GM12878 (cell line): ENCODE results near the gene GALNT16. TPM values are rescaled to one million over a fixed set of nuclear protein-coding genes. Genes with fewer than 3 reads are reported as not detected.

Experiments
- ATAC-seq: fragments of 200-7000 bp; cut with Tn5 transposase; 3 replicates; pipeline ENCODE4 v1.9.1; 2020; ENCODE audit warnings: mild to moderate bottlenecking, moderate library complexity
- BruUV-seq: library from RNA; stranded (reverse); fragments of 400-500 nt; replicated peaks from 2 replicates; lab custom pipeline; 2021; lab: Mats Ljungman, UMichigan
- CTCF ChIA-PET: fragments of 300-600 bp; sonication (Branson Sonifier 250); formaldehyde crosslinking; extraction: SDS; loops from one replicate; lab custom pipeline; 2021; ENCODE audit warnings: inconsistent platforms; lab: Yijun Ruan, JAX
- POLR2A ChIA-PET: fragments of 350-600 bp; formaldehyde crosslinking; extraction: SDS; loops from one replicate; lab custom pipeline; 2021; ENCODE audit warnings: inconsistent platforms; lab: Charles Lee
- RAD21 ChIA-PET: fragments of 300-600 bp; sonication (Branson Sonifier 250); formaldehyde crosslinking; loops from one replicate; lab custom pipeline; 2023; ENCODE audit warnings: antibody characterized with exemption; ENCODE audit not compliant: unreplicated experiment; lab: Charles Lee
- SMC1A ChIA-PET: fragments of 300-600 bp; sonication (Branson Sonifier 250); formaldehyde crosslinking; loops from one replicate; lab custom pipeline; 2023; ENCODE audit not compliant: unreplicated experiment, uncharacterized antibody; lab: Charles Lee
- DNase-seq: peaks from one replicate; pipeline ENCODE4 v3.0.0-alpha.2; 2011; ENCODE audit warnings: low read depth, low spot score
- FAIRE-seq: peaks from 3 replicates; lab custom pipeline; 2011; peaks lifted over from hg19 to GRCh38; lab: Jason Lieb, UNC
- H2AFZ ChIP-seq: 2 replicates; pipeline ENCODE4 v1.6.0; 2011; ENCODE audit warnings: low read depth, low read length, control low read depth; ENCODE audit not compliant: control insufficient read depth
- H3K27ac ChIP-seq: 2 replicates; pipeline ENCODE4 v1.5.1; 2011; ENCODE audit warnings: control low read depth; ENCODE audit not compliant: control insufficient read depth, insufficient read depth
- H3K27me3 ChIP-seq, 2 experiments: replicated peaks in 1 of 2; 2 replicates each; pipeline versions ENCODE4 v1.6.0 to v1.6.1; 2011; ENCODE audit warnings: low read length in 1 of 2; ENCODE audit not compliant: control insufficient read depth in 2 of 2, insufficient read depth in 2 of 2
- H3K36me3 ChIP-seq, 2 experiments: 2 replicates each; pipeline ENCODE4 v1.5.1; 2011; ENCODE audit warnings: low read length in 1 of 2; ENCODE audit not compliant: control insufficient read depth in 2 of 2, insufficient read depth in 2 of 2
- H3K4me1 ChIP-seq: 2 replicates; pipeline ENCODE4 v1.6.1; 2011; ENCODE audit warnings: mild to moderate bottlenecking, low read length, moderate library complexity, mixed read lengths; ENCODE audit not compliant: control insufficient read depth, insufficient read depth
- H3K4me2 ChIP-seq: 2 replicates; pipeline ENCODE4 v1.6.0; 2011; ENCODE audit warnings: control low read depth; ENCODE audit not compliant: control insufficient read depth, insufficient read depth
- H3K4me3 ChIP-seq: fragments of 200-600 bp; sonication (generic); 2 replicates; pipeline ENCODE4 v1.5.1; 2016
- H3K79me2 ChIP-seq: 2 replicates; pipeline ENCODE4 v1.6.0; 2011; ENCODE audit warnings: low read length; ENCODE audit not compliant: control insufficient read depth, insufficient read depth
- H3K9ac ChIP-seq: 2 replicates; pipeline ENCODE4 v1.8.0; 2011; ENCODE audit warnings: low read length, control low read depth, mixed read lengths; ENCODE audit not compliant: control insufficient read depth, insufficient read depth
- H3K9me3 ChIP-seq: replicated peaks from 3 replicates; pipeline ENCODE4 v1.5.1; 2011; ENCODE audit warnings: mild to moderate bottlenecking, low read length; ENCODE audit not compliant: control insufficient read depth, insufficient read depth
- H4K20me1 ChIP-seq: 2 replicates; pipeline ENCODE4 v1.6.0; 2011; ENCODE audit not compliant: control insufficient read depth, insufficient read depth
- BCL11A ChIP-seq: IDR thresholded peaks from 2 replicates; pipeline ENCODE4 v1.6.1; 2011; ENCODE audit warnings: low read depth, low read length
- BHLHE40 ChIP-seq, 2 experiments: fragments of 450-650 bp in 1 of 2; IDR thresholded peaks; 2 replicates each; pipeline ENCODE4 v1.6.1; 2011 to 2017; ENCODE audit warnings: low read depth in 2 of 2, borderline replicate concordance in 1 of 2, improper control_type of control experiment in 1 of 2, low read length in 1 of 2, mild to moderate bottlenecking in 1 of 2
- FOXM1 ChIP-seq: IDR thresholded peaks from 2 replicates; pipeline ENCODE4 v1.6.1; 2012; ENCODE audit warnings: low read depth, mild to moderate bottlenecking, inconsistent platforms, low read length, moderate library complexity
- HDGF ChIP-seq: fragments of 450-650 bp; IDR thresholded peaks from 2 replicates; pipeline ENCODE4 v1.6.1; 2016; ENCODE audit warnings: antibody characterized with exemption
- JUNB ChIP-seq: IDR thresholded peaks from 2 replicates; pipeline ENCODE4 v1.6.1; 2016; ENCODE audit warnings: antibody characterized with exemption, mild to moderate bottlenecking
- KLF5 ChIP-seq: fragments of 450-650 bp; IDR thresholded peaks from 2 replicates; pipeline ENCODE4 v1.6.1; 2014; ENCODE audit warnings: mild to moderate bottlenecking; ENCODE audit not compliant: partially characterized antibody
- MTA3 ChIP-seq: IDR thresholded peaks from 2 replicates; pipeline ENCODE4 v1.6.1; 2012; ENCODE audit warnings: low read length, inconsistent platforms, borderline replicate concordance
- MXI1 ChIP-seq: fragments of 150-350 bp; IDR thresholded peaks from 2 replicates; pipeline ENCODE4 v1.6.1; 2011; ENCODE audit warnings: low read depth, mild to moderate bottlenecking, inconsistent platforms, low read length, improper control_type of control experiment
- NR2F1 ChIP-seq: fragments of 450-650 bp; conservative IDR thresholded peaks from 2 replicates; pipeline ENCODE4 v1.6.1; 2017; ENCODE audit warnings: mild to moderate bottlenecking
- PKNOX1 ChIP-seq: fragments of 450-650 bp; IDR thresholded peaks from 2 replicates; pipeline ENCODE4 v1.6.1; 2016; ENCODE audit warnings: mild to moderate bottlenecking
- POLR2AphosphoS5 ChIP-seq: IDR thresholded peaks from 2 replicates; pipeline ENCODE4 v1.6.1; 2011; ENCODE audit warnings: mild to moderate bottlenecking, low read length, inconsistent platforms
- SP1 ChIP-seq: IDR thresholded peaks from one replicate; pipeline ENCODE4 v1.6.1; 2011; ENCODE audit warnings: low read depth, low read length
- SRF ChIP-seq, 2 experiments: IDR thresholded peaks; 2 replicates each; pipeline ENCODE4 v1.6.1; 2011; ENCODE audit warnings: low read depth in 2 of 2, low read length in 2 of 2, mild to moderate bottlenecking in 1 of 2, moderate library complexity in 1 of 2
- SUPT20H ChIP-seq: IDR thresholded peaks from 2 replicates; pipeline ENCODE4 v1.6.1; 2011; ENCODE audit warnings: low read depth, mild to moderate bottlenecking, low read length, moderate library complexity, borderline replicate concordance; ENCODE audit not compliant: control insufficient read depth
- TAF1 ChIP-seq: IDR thresholded peaks from 2 replicates; pipeline ENCODE4 v1.6.1; 2011; ENCODE audit warnings: mild to moderate bottlenecking, low read depth, low read length, borderline replicate concordance
- TCF3 ChIP-seq: IDR thresholded peaks from 2 replicates; pipeline ENCODE4 v1.6.1; 2012; ENCODE audit warnings: low read depth, mild to moderate bottlenecking, low read length, borderline replicate concordance; ENCODE audit not compliant: insufficient read depth
- ZBTB11 ChIP-seq: fragments of 450-650 bp; formaldehyde crosslinking; IDR thresholded peaks from 2 replicates; pipeline ENCODE4 v1.5.0; 2022; ENCODE audit warnings: mild to moderate bottlenecking, missing genetic modification characterization
- ZNF207 ChIP-seq: fragments of 450-650 bp; IDR thresholded peaks from 2 replicates; pipeline ENCODE4 v1.6.1; 2014; ENCODE audit warnings: antibody characterized with exemption, mild to moderate bottlenecking, borderline replicate concordance
- ZNF384 ChIP-seq: IDR thresholded peaks from 2 replicates; pipeline ENCODE4 v1.6.1; 2012; ENCODE audit warnings: low read depth, mild to moderate bottlenecking, low read length, improper control_type of control experiment, borderline replicate concordance
- ZNF622 ChIP-seq: fragments of 450-650 bp; IDR thresholded peaks from 2 replicates; pipeline ENCODE4 v1.6.1; 2017; ENCODE audit warnings: mild to moderate bottlenecking, inconsistent platforms
- WGBS: methylation state at CpG from one replicate; pipeline ENCODE4 v1.1.6; 2016; ENCODE audit warnings: low lambda C conversion rate; ENCODE audit not compliant: insufficient replicate concordance, insufficient coverage; ENCODE audit errors: missing lambda C conversion rate; 5-methylcytosine and 5-hydroxymethylcytosine counted together
- in situ Hi-C: fragments of 300-500 bp; cut with MboI; formaldehyde crosslinking; loops from 9 replicates; pipeline ENCODE4 v1.14.3; 2018; ENCODE audit warnings: mixed read lengths
- intact Hi-C: fragments of 100-400 bp; cut with micrococcal nuclease; formaldehyde crosslinking; loops from one replicate; pipeline ENCODE4 v1.14.2; 2022; ENCODE audit not compliant: unreplicated experiment
- polyA plus RNA-seq, 11 experiments: library from polyadenylated mRNA; depleted of rRNA in 4 of 11; unstranded in 6 of 11; stranded (reverse) in 5 of 11; fragments of >200 nt; fragmentation: Nextera tagmentation in 4 of 11; fragmentation: Illumina TruSeq in 1 of 11; extraction: Ambion mirVana in 4 of 11; extraction: Trizol in 1 of 11; gene quantifications; 1 replicate in 1 of 11; 2 replicates in 10 of 11; pipeline versions ENCODE4 v1.2.1 to v1.2.3, GENCODE V29; 2011 to 2016; ENCODE audit warnings: inconsistent platforms in 2 of 11, missing spikeins in 2 of 11, low read depth in 1 of 11
- total RNA-seq, 4 experiments: library from RNA; depleted of rRNA in 3 of 4; stranded (reverse); fragments of >200 nt in 3 of 4; fragmentation: Illumina TruSeq in 1 of 4; extraction: Trizol in 1 of 4; gene quantifications; 2 replicates each; pipeline versions ENCODE4 v1.2.1 to v1.2.3, GENCODE V29; 2013 to 2021

GALNT16 gene
- total and polyA plus RNA-seq, 10 of the 15 experiments (the other 5 are each of a cell fraction or from before 2014, with no cell fraction given), result under 0.01 to 0.08 (median 0.03) TPM; not detected in 3

GRCh38 chr14:69358233-69358963, 98.4 kb downstream of the GALNT16 start:
- no peaks in the 10 kb centered on the region for H4K20me1 ChIP-seq
- H3K4me2 ChIP-seq, result 0 out of 2 replicates have a peak overlapping the region, but pooled peaks have one; percentile 34
- ChIA-PET POLR2A (interaction anchor here (0.5 to 9.1 kb wide), 8 partner anchors 8 to 218 kb away, joined by 3 to 100 read pairs (median 4); partner anchors contain the start of genes ERH and SLC39A9), RAD21 (interaction anchor here (0.8 to 11.5 kb wide), 5 partner anchors 15 to 115 kb away, joined by 3 to 143 read pairs (median 4); partner anchors contain the start of genes ERH and SLC39A9), SMC1A (interaction anchor here (0.7 to 4.0 kb wide), 7 partner anchors 11 to 101 kb away, joined by 3 to 24 read pairs (median 6); partner anchors contain the start of genes ERH and SLC39A9), CTCF (interaction anchor here (0.7 to 2.4 kb wide), 9 partner anchors 8 to 460 kb away, joined by 3 to 15 read pairs (median 3); no protein-coding TSS in a partner anchor)
- no peak overlapping the region for H3K4me3 ChIP-seq
- H3K4me1 ChIP-seq, result peaks cover 44% of the 10 kb centered on the region
- 33% methylated on average over 12 of the region's 12 CpGs for WGBS
- no peaks in the 10 kb centered on the region for H3K27me3 ChIP-seq
- H3K36me3 ChIP-seq, result no peaks in the 10 kb centered on the region
- FAIRE-seq (no peak), ATAC-seq (peak; percentile 42), DNase-seq (no peak)
- H3K9me3 ChIP-seq, result no peaks in the 10 kb centered on the region
- intact Hi-C loops, result loop anchor here (5.0 kb wide), 1 partner anchor 104 kb away; no protein-coding TSS in a partner anchor
- in situ Hi-C loops, result no loop called here
- 0 out of 2 replicates have a peak overlapping the region, but pooled peaks have one; percentile 12 for H3K27ac ChIP-seq
- H3K79me2 ChIP-seq, result no peaks in the 10 kb centered on the region
- BruUV-seq, result no TSS peak
- no peak overlapping the region; the same call in 1 of the 2 replicates for H3K9ac ChIP-seq
- peak overlapping the region; percentile 54 for H2AFZ ChIP-seq
- TF ChIP-seq POLR2AphosphoS5, result no peak
- TF ChIP-seq KLF5, result no peak
- no peak for TF ChIP-seq ZNF384
- TF ChIP-seq MTA3, result no peak
- no peak for TF ChIP-seq ZBTB11 (CRISPR knock-in tag)
- no peak for TF ChIP-seq JUNB
- no peak for TF ChIP-seq TAF1
- no peak for TF ChIP-seq TCF3
- TF ChIP-seq BHLHE40 (IDR thresholded peaks at IDR 0.05; ENCODE audit: borderline replicate concordance in 1 of 2, low read depth in 2 of 2, low read length in 1 of 2), result peak in 1 of 2 experiments; percentile 20; a peak in 1 of 4 replicates
- 0 out of 2 replicates have a peak, but pooled peaks have one; percentile 60 for TF ChIP-seq HDGF
- TF ChIP-seq MXI1, result no peak
- no peak for TF ChIP-seq SUPT20H
- no peak for TF ChIP-seq SP1
- TF ChIP-seq ZNF622, result no peak
- TF ChIP-seq PKNOX1, result no peak
- no peak for TF ChIP-seq FOXM1
- TF ChIP-seq SRF (IDR thresholded peaks at IDR 0.05; ENCODE audit: low read depth in 2 of 2, low read length in 2 of 2), result no peak
- TF ChIP-seq ZNF207, result no peak
- TF ChIP-seq BCL11A, result no peak
- TF ChIP-seq NR2F1, result peak; percentile 56
